ENCODE data around the gene PLVAP. TPM values are rescaled to one million over a fixed set of nuclear protein-coding genes. Genes with fewer than 3 reads are reported as not detected.

The PLVAP gene
- total and polyA plus RNA-seq, 7 donors, result 6.5 to 46.0 (median 16.2) TPM

GRCh38 chr19:17341386-17341785 lies 35.8 kb downstream of the PLVAP start:
- H3K27me3 ChIP-seq (ENCODE audit: insufficient read depth in 3 of 3, low read length in 2 of 3), result no peaks in the 10 kb centered on the region
- intact Hi-C loops (cut with DNase I), result no loop called here
- DNase-seq (peak in 1 of 2 donors; percentile 40), ATAC-seq (no peak)
- H3K36me3 ChIP-seq (ENCODE audit: insufficient read depth in 1 of 2, low read depth in 1 of 2), result peaks cover 0 to 28% of the 10 kb centered on the region in 2 donors
- no peak overlapping the region for H3K27ac ChIP-seq
- no peaks in the 10 kb centered on the region for H3K9me3 ChIP-seq
- 92 to 93% (median 93%) methylated on average over 15 of the region's 15 CpGs for WGBS, 3 donors
- no peak overlapping the region for H3K4me3 ChIP-seq
- TF ChIP-seq CTCF (IDR thresholded peaks at IDR 0.05), result no peak
- H3K4me1 ChIP-seq, result peaks cover 10% of the 10 kb centered on the region

GRCh38 chr19:17340871-17341357 lies 36.2 kb downstream of the PLVAP start:
- ATAC-seq (no peak), DNase-seq (peak in 1 of 2 donors; percentile 43)
- 61 to 67% (median 62%) methylated on average over 17 of the region's 17 CpGs for WGBS, 3 donors
- H3K9me3 ChIP-seq, result no peaks in the 10 kb centered on the region
- H3K36me3 ChIP-seq (ENCODE audit: insufficient read depth in 1 of 2, low read depth in 1 of 2), result peaks cover 0 to 28% of the 10 kb centered on the region in 2 donors
- intact Hi-C loops (cut with DNase I), result no loop called here
- H3K4me3 ChIP-seq, result no peak overlapping the region
- no peak for TF ChIP-seq CTCF (IDR thresholded peaks at IDR 0.05)
- peaks cover 9% of the 10 kb centered on the region for H3K4me1 ChIP-seq
- no peak overlapping the region for H3K27ac ChIP-seq
- no peaks in the 10 kb centered on the region for H3K27me3 ChIP-seq (ENCODE audit: insufficient read depth in 3 of 3, low read length in 2 of 3)

GRCh38 chr19:17340302-17340870 lies 36.8 kb downstream of the PLVAP start:
- Histone ChIP-seq H3K4me1 (peaks cover 14% of the 10 kb centered on the region), H3K27me3 (ENCODE audit: insufficient read depth in 3 of 3, low read length in 2 of 3) (no peaks in the 10 kb centered on the region), H3K27ac (no peak overlapping the region), H3K9me3 (no peaks in the 10 kb centered on the region), H3K36me3 (ENCODE audit: insufficient read depth in 1 of 2, low read depth in 1 of 2) (peaks cover 0 to 28% of the 10 kb centered on the region in 2 donors), H3K4me3 (no peak overlapping the region)
- no peak for ATAC-seq
- WGBS, 3 donors, result 73 to 87% (median 77%) methylated on average over 20 to 21 of the region's 21 CpGs
- peak in 1 of 2 donors; percentile 61 for DNase-seq
- TF ChIP-seq CTCF (IDR thresholded peaks at IDR 0.05), result no peak
- intact Hi-C loops (cut with DNase I), result no loop called here

- ATAC-seq, result no peak
- DNase-seq, result no peak
- H3K9me3 ChIP-seq, result no peaks in the 10 kb centered on the region
- no peaks in the 10 kb centered on the region for H3K27me3 ChIP-seq (ENCODE audit: insufficient read depth in 3 of 3, low read length in 2 of 3)
- 89 to 93% (median 89%) methylated on average over 33 to 34 of the region's 34 CpGs for WGBS, 3 donors
- TF ChIP-seq CTCF (IDR thresholded peaks at IDR 0.05), result no peak
- intact Hi-C loops (cut with DNase I), result no loop called here
- no peak overlapping the region for H3K27ac ChIP-seq
- peak overlapping the region; percentile 11 for H3K4me3 ChIP-seq
- H3K36me3 ChIP-seq (ENCODE audit: insufficient read depth in 1 of 2, low read depth in 1 of 2), result peaks cover 0 to 28% of the 10 kb centered on the region in 2 donors
- H3K4me1 ChIP-seq, result peaks cover 19% of the 10 kb centered on the region
Measured at GRCh38 chr19:17339088-17339741, 37.9 kb downstream of the PLVAP start.

All from psoas muscle (tissue), 8 donors.